ENCODE results near the gene CHD5.
"Not testable (repeated sequence)": the region's sequence is repeated elsewhere in the genome, so short reads cannot be mapped to it uniquely, and the experiment has no call there.

CHD5 gene

DNA sequence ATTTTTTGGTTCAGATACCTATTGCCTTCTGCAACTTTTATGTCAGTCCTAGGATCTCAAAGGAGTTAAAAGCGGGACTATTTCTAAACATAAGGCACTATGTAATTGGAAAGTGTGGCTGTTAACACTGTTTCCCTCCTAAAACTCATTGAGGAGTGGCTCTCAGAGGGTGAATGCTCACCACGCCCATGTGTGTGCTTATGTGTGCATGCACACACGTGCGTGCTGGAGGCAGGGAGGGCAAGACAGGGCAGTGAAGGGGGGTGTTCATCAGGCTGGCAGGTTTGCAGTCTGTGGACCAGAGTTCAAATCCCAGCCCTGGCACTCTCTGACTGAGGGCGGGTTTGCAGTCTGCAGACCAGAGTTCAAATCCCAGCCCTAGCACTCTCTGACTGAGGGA, 112.0 kb downstream of the CHD5 start:
- no peak overlapping the region for H3K4me3 ChIP-seq (replicated peaks; ENCODE audit: low read depth, low read length)
- DNase-seq (ENCODE audit: extremely low read depth, low read depth): no peak
- TF ChIP-seq, protein P1, sequence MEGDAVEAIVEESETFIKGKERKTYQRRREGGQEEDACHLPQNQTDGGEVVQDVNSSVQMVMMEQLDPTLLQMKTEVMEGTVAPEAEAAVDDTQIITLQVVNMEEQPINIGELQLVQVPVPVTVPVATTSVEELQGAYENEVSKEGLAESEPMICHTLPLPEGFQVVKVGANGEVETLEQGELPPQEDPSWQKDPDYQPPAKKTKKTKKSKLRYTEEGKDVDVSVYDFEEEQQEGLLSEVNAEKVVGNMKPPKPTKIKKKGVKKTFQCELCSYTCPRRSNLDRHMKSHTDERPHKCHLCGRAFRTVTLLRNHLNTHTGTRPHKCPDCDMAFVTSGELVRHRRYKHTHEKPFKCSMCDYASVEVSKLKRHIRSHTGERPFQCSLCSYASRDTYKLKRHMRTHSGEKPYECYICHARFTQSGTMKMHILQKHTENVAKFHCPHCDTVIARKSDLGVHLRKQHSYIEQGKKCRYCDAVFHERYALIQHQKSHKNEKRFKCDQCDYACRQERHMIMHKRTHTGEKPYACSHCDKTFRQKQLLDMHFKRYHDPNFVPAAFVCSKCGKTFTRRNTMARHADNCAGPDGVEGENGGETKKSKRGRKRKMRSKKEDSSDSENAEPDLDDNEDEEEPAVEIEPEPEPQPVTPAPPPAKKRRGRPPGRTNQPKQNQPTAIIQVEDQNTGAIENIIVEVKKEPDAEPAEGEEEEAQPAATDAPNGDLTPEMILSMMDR (IDR thresholded peaks at IDR 0.05; ENCODE audit: low read depth, low read length, missing control alignments): no peak

DNA sequence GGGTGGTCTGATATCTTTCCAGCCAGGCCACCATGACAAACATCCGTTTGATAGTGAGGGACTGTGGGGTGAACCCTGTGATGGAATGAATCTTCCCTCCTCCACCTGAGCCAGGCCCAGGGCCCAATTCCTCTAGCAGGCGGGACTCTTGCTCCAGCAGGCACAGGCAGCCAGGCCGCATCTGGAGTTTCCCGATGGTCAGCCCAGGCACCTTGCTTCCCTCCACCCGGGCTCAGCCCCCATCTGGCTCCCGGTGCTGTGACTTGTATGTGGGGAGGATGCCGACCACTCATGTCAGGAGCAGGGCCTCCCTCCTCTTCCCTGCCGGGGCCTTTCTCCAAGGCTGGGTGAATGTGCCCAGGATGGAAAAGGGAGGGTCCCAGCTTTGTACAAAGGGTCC, 113.4 kb downstream of the CHD5 start:
- DNase-seq (ENCODE audit: extremely low read depth, low read depth): no peak
- TF ChIP-seq, protein P1 (IDR thresholded peaks at IDR 0.05; ENCODE audit: low read depth, low read length, missing control alignments): no peak

DNA sequence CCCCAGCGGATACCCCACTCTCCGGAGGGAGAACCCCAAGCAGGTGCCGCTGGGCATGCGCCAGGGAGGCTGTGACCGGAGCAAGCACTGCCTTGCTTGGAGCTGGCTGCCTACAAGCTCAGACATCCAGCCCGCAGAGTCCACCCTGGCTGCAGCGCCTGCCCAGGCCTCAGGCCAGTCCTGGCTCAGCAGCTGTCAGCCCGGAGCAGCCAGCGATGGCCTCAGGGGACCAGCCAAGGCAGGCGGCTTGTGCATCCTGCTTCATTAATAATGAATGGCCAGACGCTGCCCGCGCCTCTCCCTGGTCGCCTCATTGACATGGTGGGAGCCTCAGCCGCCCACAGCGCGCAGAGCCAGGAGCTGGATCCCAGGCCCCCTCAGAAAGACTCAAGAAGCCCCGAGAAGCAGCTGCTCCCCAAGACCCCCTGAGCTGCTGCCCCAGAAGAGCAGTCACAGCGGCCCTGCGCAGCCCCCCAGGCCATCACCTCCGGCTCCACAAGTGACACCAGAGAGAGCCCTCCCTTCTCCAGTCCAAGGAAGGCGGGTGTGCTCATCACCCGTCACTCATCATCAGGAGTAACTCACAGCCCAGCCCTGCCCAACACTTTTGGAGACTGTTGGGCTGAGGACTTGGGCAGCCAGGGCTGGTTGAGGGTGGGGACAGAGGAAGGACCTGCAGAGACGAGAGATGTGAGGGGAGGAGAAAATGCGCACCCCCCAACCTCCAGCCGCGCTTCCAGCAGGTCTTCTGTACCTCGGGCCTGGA, 114.8 kb downstream of the CHD5 start:
- TF ChIP-seq, protein P1 (IDR thresholded peaks at IDR 0.05; ENCODE audit: low read depth, low read length, missing control alignments): no peak
- no peak overlapping the region for H3K4me3 ChIP-seq (replicated peaks; ENCODE audit: low read depth, low read length)
- no peak for DNase-seq (ENCODE audit: extremely low read depth, low read depth)

More for the DNA sequence above, 113.4 kb downstream of the CHD5 start:
- no peak overlapping the region for H3K4me3 ChIP-seq (replicated peaks; ENCODE audit: low read depth, low read length)

DNA sequence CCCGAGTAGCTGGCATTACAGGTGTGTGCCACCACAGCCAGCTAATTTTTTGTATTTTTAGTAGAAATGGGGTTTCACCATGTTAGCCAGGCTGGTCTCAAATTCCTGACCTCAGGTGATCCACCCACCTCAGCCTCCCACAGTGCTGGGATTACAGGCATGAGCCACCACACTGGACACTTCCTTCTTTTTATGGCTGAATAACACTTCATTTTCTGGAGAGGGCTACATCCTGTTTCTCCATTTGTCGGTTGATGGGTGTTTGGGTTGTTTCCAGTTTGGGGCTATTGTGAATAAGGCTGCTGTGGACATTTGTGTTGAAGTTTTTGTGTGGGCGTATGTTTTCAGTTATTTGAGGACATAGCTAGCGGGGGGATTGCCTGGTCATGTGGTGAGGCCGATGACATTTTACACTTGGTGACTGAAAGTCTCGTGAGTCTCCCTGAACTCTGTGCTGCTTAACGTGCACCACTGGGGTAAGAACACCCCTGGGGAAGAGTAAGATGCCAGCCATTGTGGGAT, 116.5 kb downstream of the CHD5 start:
- not testable (repeated sequence) for DNase-seq (ENCODE audit: extremely low read depth, low read depth); H3K4me3 ChIP-seq (replicated peaks; ENCODE audit: low read depth, low read length)

DNA sequence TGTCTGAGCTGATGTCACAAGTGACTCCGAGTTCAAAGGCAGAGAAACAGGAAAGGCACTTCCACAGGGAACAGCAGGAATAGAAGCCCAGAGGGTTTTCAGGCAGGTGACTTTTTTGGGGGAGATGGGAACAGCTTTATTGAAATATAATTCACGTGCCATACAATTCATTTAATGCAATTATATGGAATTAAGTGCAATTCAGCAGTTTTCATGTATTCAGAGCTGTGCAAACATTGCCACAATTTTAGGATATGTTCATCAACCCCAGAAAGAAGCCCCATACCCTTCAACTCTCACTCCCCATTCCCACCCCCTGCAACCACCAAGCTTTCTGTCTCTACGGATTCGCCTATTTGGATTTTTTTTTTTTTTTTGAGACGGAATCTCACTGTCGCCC, 117.5 kb downstream of the CHD5 start:
- DNase-seq (ENCODE audit: extremely low read depth, low read depth): no peak
- H3K4me3 ChIP-seq (replicated peaks; ENCODE audit: low read depth, low read length): no peak overlapping the region
- TF ChIP-seq, protein P1 (IDR thresholded peaks at IDR 0.05; ENCODE audit: low read depth, low read length, missing control alignments): no peak

DNA sequence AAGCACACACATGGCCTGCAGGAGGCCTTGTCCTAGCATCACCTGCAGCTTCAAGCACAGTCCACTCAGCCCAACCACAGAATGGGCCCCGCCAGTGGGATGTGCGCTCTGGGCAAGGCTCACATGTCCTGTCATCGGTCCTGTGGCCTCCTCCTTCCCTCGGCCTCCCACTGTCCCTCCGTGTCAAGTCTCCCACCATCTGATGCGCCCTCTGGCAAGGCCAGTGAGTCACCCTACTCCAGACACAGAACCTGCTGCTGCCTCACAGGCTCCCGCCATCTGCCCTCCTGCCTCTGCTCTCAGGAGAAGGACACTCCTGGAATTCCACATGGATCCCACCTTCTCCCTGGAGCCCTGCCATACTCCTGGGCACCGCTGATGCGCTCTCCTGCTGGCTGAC, 120.3 kb downstream of the CHD5 start:
- no peak for DNase-seq (ENCODE audit: extremely low read depth, low read depth)
- TF ChIP-seq, protein P1 (IDR thresholded peaks at IDR 0.05; ENCODE audit: low read depth, low read length, missing control alignments): no peak
- H3K4me3 ChIP-seq (replicated peaks; ENCODE audit: low read depth, low read length): no peak overlapping the region

DNA sequence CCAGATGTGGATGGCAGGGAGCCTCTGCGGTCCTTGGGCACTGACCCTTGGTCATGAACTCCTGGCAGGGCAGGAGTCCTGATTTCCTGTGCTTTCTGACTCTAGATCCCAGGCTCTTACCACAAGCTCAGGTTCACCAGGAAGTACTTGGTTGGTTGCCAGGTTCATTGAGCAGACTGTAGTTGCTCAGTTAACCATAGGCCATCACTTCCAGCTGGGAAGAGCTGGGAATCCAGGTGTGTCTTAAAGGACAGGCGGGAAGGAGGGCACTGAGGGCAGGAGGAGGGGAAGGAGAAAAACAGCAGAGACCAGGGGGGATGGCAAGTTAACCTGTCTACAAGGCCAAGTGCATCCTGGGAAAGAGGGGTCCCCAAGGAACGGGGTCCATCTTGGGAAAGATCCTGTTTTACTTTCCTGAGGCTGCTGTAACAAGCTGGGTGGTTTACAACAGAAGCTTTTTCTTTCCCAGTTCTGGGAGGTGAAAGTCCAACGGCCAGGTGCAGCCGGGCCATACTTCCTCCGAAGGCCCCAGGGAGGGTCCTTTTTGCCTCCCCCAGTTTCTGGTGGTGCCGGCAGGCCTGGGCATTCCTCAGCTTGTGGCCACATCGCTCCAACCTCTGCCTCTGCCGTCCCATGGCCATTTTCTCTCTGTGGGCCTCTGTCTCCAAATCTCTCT, 122.8 kb downstream of the CHD5 start:
- no peak overlapping the region for H3K4me3 ChIP-seq (replicated peaks; ENCODE audit: low read depth, low read length)
- TF ChIP-seq, protein P1 (IDR thresholded peaks at IDR 0.05; ENCODE audit: low read depth, low read length, missing control alignments): no peak
- no peak for DNase-seq (ENCODE audit: extremely low read depth, low read depth)
